HepG2 (cell line): ENCODE results near the gene CASZ1. TPM values are rescaled to one million over a fixed set of nuclear protein-coding genes. Genes with fewer than 3 reads are reported as not detected.
A peak's percentile ranks its signal among the peaks of the same experiment; 100 is the strongest.

Experiments
- CCAR2 ChIP-seq: fragments of 200-400 bp; formaldehyde crosslinking; optimal IDR thresholded peaks from 2 replicates; pipeline ENCODE3; 2018; ENCODE audit warnings: low read depth, mild to moderate bottlenecking, low read length, moderate library complexity
- CENPT ChIP-seq: sonication (generic); formaldehyde crosslinking; IDR thresholded peaks from 2 replicates; pipeline ENCODE4 v1.8.0; 2022; ENCODE audit warnings: low read depth, mild to moderate bottlenecking, moderate library complexity, missing genetic modification reagents
- DNMT3B ChIP-seq: conservative IDR thresholded peaks from 2 replicates; pipeline ENCODE4 v1.6.1; 2016; ENCODE audit warnings: missing biosample characterization, control low read depth
- HNF4G ChIP-seq, 2 experiments: sonication (generic) in 1 of 2; formaldehyde crosslinking in 1 of 2; IDR thresholded peaks; 2 replicates each; pipeline versions ENCODE4 v1.4.0 to v1.6.1; 2011 to 2020; ENCODE audit warnings: borderline replicate concordance in 2 of 2, low read depth in 2 of 2, mild to moderate bottlenecking in 2 of 2, low read length in 1 of 2, missing genetic modification reagents in 1 of 2, moderate library complexity in 1 of 2
- JDP2 ChIP-seq: sonication (generic); formaldehyde crosslinking; IDR thresholded peaks from 2 replicates; pipeline ENCODE4 v1.8.1; 2022; ENCODE audit warnings: missing genetic modification reagents, borderline replicate concordance
- MED8 ChIP-seq: sonication (generic); formaldehyde crosslinking; IDR thresholded peaks from 2 replicates; pipeline ENCODE4 v1.8.1; 2023; ENCODE audit warnings: mild to moderate bottlenecking, missing genetic modification reagents; ENCODE audit not compliant: insufficient replicate concordance
- MXI1 ChIP-seq: IDR thresholded peaks from 3 replicates; pipeline ENCODE4 v1.6.1; 2012; ENCODE audit warnings: low read depth, low read length, inconsistent platforms, borderline replicate concordance
- MYC ChIP-seq: sonication (generic); formaldehyde crosslinking; IDR thresholded peaks from 2 replicates; pipeline ENCODE4 v1.9.0; 2021; ENCODE audit warnings: missing genetic modification reagents, borderline replicate concordance
- NBN ChIP-seq: fragments of 450-650 bp; conservative IDR thresholded peaks from 2 replicates; pipeline ENCODE4 v1.6.1; 2017
- NR2F2 ChIP-seq: IDR thresholded peaks from 2 replicates; pipeline ENCODE4 v1.6.1; 2012; ENCODE audit warnings: low read depth, inconsistent platforms, borderline replicate concordance
- PHB2 ChIP-seq: fragments of 450-650 bp; IDR thresholded peaks from 2 replicates; pipeline ENCODE4 v1.6.1; 2018; ENCODE audit not compliant: partially characterized antibody
- ZNF12 ChIP-seq: sonication (generic); formaldehyde crosslinking; IDR thresholded peaks from 2 replicates; pipeline ENCODE4 v1.5.0; 2020; ENCODE audit warnings: missing genetic modification reagents
- ZNF20 ChIP-seq: sonication (generic); formaldehyde crosslinking; IDR thresholded peaks from 2 replicates; pipeline ENCODE4 v1.4.0; 2020; ENCODE audit warnings: mild to moderate bottlenecking, moderate library complexity, missing genetic modification reagents
- ZNF329 ChIP-seq: sonication (generic); formaldehyde crosslinking; IDR thresholded peaks from 2 replicates; pipeline ENCODE4 v1.9.0; 2021; ENCODE audit warnings: low read depth, mild to moderate bottlenecking, missing genetic modification reagents
- ZNF556 ChIP-seq: sonication (generic); formaldehyde crosslinking; IDR thresholded peaks from 2 replicates; pipeline ENCODE4 v1.4.0; 2020; ENCODE audit warnings: mild to moderate bottlenecking, missing genetic modification reagents, borderline replicate concordance
- polyA plus RNA-seq, 8 experiments: library from polyadenylated mRNA; depleted of rRNA in 3 of 8; stranded (reverse) in 7 of 8; unstranded in 1 of 8; fragments of >200 nt; fragmentation: Illumina TruSeq in 4 of 8; extraction: Trizol in 4 of 8; gene quantifications; 2 replicates each; pipeline versions ENCODE4 v1.2.1 to v1.2.3, GENCODE V29; 2011 to 2016; ENCODE audit warnings: low read depth in 4 of 8, missing spikeins in 1 of 8, mixed read lengths in 1 of 8; ENCODE audit not compliant: insufficient read depth in 1 of 8
- total RNA-seq, 5 experiments: library from RNA; depleted of rRNA; stranded (reverse); fragments of >200 nt; fragmentation: Illumina TruSeq; extraction: Trizol; gene quantifications; 2 replicates each; pipeline ENCODE4 v1.2.3, GENCODE V29; 2016; ENCODE audit warnings: low read depth in 1 of 5
- TF ChIP-seq, protein P1 (sequence below): sonication (generic); formaldehyde crosslinking; IDR thresholded peaks from 2 replicates; pipeline ENCODE4 v1.9.0; 2021; ENCODE audit warnings: missing genetic modification reagents, borderline replicate concordance
- TF ChIP-seq, protein P2 (sequence below): sonication (generic); formaldehyde crosslinking; IDR thresholded peaks from 2 replicates; pipeline ENCODE4 v1.4.0; 2020; ENCODE audit warnings: missing genetic modification reagents
- TF ChIP-seq, protein P3 (sequence below): sonication (generic); formaldehyde crosslinking; IDR thresholded peaks from 2 replicates; pipeline ENCODE4 v1.4.0; 2020; ENCODE audit warnings: low read depth, mild to moderate bottlenecking, missing genetic modification reagents
- TF ChIP-seq, protein P4 (sequence below): sonication (generic); formaldehyde crosslinking; IDR thresholded peaks from 2 replicates; pipeline ENCODE4 v1.4.0; 2020; ENCODE audit warnings: missing genetic modification reagents

CASZ1 gene
- total and polyA plus RNA-seq, 2 of the 13 experiments (the other 11 are each of a cell fraction or from before 2014, with no cell fraction given), result 1.9 to 3.7 TPM

DNA sequence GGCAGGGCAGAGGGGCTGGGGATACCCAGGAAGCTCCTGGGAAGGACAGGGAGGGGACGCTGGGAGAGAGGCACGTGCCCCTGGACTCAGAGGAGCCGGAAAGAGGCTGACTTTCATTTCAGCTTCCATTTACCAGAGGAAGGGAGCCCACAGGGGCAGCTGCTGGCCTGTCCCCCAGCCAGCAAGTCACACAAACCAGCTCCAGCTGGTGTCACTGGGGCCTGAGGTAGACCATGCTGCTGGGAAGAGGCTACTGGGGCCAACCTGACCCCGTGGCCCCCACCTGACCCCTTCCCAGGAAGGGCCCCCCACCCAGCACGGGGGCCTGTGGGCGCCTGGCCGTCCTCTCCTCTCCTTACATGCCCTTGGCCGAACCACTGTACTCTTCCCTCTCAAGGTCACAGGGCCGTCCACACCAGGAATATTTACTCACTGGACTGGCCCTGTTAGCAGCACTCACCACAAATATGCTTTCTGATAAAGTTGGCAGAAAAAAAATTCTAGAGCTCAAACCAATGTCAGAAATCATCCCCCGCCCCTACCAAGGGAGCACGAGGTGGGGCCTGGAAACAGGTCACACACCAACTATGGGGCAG is 110.5 kb downstream of the CASZ1 start (continued):
- TF ChIP-seq CENPT (no peak), MXI1 (peak; percentile 8; the same call in 1 of the 3 replicates), ZNF329 (CRISPR knock-in tag) (no peak), ZNF12 (CRISPR knock-in tag) (no peak), ZNF556 (no peak), CCAR2 (no peak), DNMT3B (no peak), NR2F2 (peak; percentile 77; the same call in 1 of the 2 replicates), JDP2 (CRISPR knock-in tag) (no peak), PHB2 (no peak), HNF4G (IDR thresholded peaks at IDR 0.05; ENCODE audit: borderline replicate concordance, low read depth, low read length) (peak; percentile 46; the same call in 1 of the 2 replicates), HNF4G (CRISPR knock-in tag; IDR thresholded peaks at IDR 0.05; ENCODE audit: borderline replicate concordance, low read depth) (no peak), NBN (no peak), MED8 (CRISPR knock-in tag) (no peak), ZNF20 (CRISPR knock-in tag) (no peak), MYC (CRISPR knock-in tag) (peak; percentile 51; the same call in 1 of the 2 replicates)
- TF ChIP-seq, protein P1, sequence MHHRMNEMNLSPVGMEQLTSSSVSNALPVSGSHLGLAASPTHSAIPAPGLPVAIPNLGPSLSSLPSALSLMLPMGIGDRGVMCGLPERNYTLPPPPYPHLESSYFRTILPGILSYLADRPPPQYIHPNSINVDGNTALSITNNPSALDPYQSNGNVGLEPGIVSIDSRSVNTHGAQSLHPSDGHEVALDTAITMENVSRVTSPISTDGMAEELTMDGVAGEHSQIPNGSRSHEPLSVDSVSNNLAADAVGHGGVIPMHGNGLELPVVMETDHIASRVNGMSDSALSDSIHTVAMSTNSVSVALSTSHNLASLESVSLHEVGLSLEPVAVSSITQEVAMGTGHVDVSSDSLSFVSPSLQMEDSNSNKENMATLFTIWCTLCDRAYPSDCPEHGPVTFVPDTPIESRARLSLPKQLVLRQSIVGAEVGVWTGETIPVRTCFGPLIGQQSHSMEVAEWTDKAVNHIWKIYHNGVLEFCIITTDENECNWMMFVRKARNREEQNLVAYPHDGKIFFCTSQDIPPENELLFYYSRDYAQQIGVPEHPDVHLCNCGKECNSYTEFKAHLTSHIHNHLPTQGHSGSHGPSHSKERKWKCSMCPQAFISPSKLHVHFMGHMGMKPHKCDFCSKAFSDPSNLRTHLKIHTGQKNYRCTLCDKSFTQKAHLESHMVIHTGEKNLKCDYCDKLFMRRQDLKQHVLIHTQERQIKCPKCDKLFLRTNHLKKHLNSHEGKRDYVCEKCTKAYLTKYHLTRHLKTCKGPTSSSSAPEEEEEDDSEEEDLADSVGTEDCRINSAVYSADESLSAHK (CRISPR knock-in tag), result no peak
- TF ChIP-seq, protein P2, sequence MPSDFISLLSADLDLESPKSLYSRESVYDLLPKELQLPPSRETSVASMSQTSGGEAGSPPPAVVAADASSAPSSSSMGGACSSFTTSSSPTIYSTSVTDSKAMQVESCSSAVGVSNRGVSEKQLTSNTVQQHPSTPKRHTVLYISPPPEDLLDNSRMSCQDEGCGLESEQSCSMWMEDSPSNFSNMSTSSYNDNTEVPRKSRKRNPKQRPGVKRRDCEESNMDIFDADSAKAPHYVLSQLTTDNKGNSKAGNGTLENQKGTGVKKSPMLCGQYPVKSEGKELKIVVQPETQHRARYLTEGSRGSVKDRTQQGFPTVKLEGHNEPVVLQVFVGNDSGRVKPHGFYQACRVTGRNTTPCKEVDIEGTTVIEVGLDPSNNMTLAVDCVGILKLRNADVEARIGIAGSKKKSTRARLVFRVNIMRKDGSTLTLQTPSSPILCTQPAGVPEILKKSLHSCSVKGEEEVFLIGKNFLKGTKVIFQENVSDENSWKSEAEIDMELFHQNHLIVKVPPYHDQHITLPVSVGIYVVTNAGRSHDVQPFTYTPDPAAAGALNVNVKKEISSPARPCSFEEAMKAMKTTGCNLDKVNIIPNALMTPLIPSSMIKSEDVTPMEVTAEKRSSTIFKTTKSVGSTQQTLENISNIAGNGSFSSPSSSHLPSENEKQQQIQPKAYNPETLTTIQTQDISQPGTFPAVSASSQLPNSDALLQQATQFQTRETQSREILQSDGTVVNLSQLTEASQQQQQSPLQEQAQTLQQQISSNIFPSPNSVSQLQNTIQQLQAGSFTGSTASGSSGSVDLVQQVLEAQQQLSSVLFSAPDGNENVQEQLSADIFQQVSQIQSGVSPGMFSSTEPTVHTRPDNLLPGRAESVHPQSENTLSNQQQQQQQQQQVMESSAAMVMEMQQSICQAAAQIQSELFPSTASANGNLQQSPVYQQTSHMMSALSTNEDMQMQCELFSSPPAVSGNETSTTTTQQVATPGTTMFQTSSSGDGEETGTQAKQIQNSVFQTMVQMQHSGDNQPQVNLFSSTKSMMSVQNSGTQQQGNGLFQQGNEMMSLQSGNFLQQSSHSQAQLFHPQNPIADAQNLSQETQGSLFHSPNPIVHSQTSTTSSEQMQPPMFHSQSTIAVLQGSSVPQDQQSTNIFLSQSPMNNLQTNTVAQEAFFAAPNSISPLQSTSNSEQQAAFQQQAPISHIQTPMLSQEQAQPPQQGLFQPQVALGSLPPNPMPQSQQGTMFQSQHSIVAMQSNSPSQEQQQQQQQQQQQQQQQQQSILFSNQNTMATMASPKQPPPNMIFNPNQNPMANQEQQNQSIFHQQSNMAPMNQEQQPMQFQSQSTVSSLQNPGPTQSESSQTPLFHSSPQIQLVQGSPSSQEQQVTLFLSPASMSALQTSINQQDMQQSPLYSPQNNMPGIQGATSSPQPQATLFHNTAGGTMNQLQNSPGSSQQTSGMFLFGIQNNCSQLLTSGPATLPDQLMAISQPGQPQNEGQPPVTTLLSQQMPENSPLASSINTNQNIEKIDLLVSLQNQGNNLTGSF (CRISPR knock-in tag), result no peak
- TF ChIP-seq, protein P3, sequence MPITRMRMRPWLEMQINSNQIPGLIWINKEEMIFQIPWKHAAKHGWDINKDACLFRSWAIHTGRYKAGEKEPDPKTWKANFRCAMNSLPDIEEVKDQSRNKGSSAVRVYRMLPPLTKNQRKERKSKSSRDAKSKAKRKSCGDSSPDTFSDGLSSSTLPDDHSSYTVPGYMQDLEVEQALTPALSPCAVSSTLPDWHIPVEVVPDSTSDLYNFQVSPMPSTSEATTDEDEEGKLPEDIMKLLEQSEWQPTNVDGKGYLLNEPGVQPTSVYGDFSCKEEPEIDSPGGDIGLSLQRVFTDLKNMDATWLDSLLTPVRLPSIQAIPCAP (CRISPR knock-in tag), result no peak
- TF ChIP-seq, protein P4, sequence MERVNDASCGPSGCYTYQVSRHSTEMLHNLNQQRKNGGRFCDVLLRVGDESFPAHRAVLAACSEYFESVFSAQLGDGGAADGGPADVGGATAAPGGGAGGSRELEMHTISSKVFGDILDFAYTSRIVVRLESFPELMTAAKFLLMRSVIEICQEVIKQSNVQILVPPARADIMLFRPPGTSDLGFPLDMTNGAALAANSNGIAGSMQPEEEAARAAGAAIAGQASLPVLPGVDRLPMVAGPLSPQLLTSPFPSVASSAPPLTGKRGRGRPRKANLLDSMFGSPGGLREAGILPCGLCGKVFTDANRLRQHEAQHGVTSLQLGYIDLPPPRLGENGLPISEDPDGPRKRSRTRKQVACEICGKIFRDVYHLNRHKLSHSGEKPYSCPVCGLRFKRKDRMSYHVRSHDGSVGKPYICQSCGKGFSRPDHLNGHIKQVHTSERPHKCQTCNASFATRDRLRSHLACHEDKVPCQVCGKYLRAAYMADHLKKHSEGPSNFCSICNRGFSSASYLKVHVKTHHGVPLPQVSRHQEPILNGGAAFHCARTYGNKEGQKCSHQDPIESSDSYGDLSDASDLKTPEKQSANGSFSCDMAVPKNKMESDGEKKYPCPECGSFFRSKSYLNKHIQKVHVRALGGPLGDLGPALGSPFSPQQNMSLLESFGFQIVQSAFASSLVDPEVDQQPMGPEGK, result peak; percentile 100
